KMS-11 (cell line): ENCODE data around the gene DGKB.

Experiments
- H2AFZ ChIP-seq: fragments of 200-600 bp; sonication (generic); 2 replicates; pipeline ENCODE4 v1.6.1; 2016; ENCODE audit warnings: antibody characterized with exemption, mixed run types, low read depth
- H3K27ac ChIP-seq: fragments of 200-600 bp; sonication (generic); 2 replicates; pipeline ENCODE4 v1.6.1; 2016; ENCODE audit warnings: mild to moderate bottlenecking, mixed run types
- H3K27me3 ChIP-seq: fragments of 200-600 bp; sonication (generic); 2 replicates; pipeline ENCODE4 v1.6.1; 2017; ENCODE audit warnings: mild to moderate bottlenecking, low read depth, mixed run types, moderate library complexity; ENCODE audit not compliant: insufficient read depth
- H3K36me3 ChIP-seq: fragments of 200-600 bp; sonication (generic); 2 replicates; pipeline ENCODE4 v1.6.1; 2017; ENCODE audit warnings: mild to moderate bottlenecking, mixed run types; ENCODE audit not compliant: insufficient read depth
- H3K4me1 ChIP-seq: fragments of 200-600 bp; sonication (generic); 2 replicates; pipeline ENCODE4 v1.6.1; 2016; ENCODE audit warnings: mild to moderate bottlenecking, low read depth, mixed run types; ENCODE audit not compliant: poor library complexity, severe bottlenecking
- H3K4me2 ChIP-seq: fragments of 200-600 bp; sonication (generic); 2 replicates; pipeline ENCODE4 v1.7.0; 2016; ENCODE audit warnings: mild to moderate bottlenecking, mixed run types
- H3K4me3 ChIP-seq: fragments of 200-600 bp; sonication (generic); IDR thresholded peaks from 2 replicates; pipeline ENCODE4 v1.6.1; 2017; ENCODE audit warnings: low read depth, low read length, mixed read lengths; ENCODE audit not compliant: insufficient read depth
- H3K79me2 ChIP-seq: fragments of 200-600 bp; sonication (generic); 2 replicates; pipeline ENCODE4 v1.6.1; 2016; ENCODE audit warnings: low read depth, mixed run types; ENCODE audit not compliant: insufficient read depth
- H3K9ac ChIP-seq: fragments of 200-600 bp; sonication (generic); 2 replicates; pipeline ENCODE4 v1.6.1; 2016; ENCODE audit warnings: mild to moderate bottlenecking, mixed run types
- H4K20me1 ChIP-seq: fragments of 200-600 bp; sonication (generic); 2 replicates; pipeline ENCODE4 v1.6.1; 2016; ENCODE audit warnings: mild to moderate bottlenecking, mixed run types; ENCODE audit not compliant: insufficient read depth
- TF ChIP-seq, protein P1 (sequence below): fragments of 200-600 bp; sonication (generic); conservative IDR thresholded peaks from 2 replicates; pipeline ENCODE4 v1.6.1; 2017; ENCODE audit warnings: low read depth, mild to moderate bottlenecking, antibody characterized with exemption, low read length, moderate library complexity, mixed read lengths

DGKB gene

DNA sequence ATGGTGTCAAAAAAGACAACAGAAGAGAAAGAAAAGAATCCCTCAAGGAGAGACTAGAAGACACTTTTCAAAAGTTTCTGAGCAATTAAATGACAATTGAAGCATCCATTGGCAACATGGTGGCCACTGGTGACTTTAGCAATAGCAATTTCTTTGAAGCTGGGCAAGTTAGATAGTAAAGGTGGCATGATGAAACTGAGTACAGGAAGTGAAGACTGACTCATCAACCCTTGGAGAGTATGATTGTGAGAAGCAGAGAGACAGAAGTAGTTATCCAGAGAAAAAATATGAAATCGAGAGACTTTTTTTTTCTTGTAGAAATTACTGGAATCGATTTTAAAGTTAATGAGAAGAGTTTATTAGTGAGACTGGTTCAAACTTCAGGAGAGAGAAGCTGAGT is 52.5 kb downstream of the DGKB start:
- H3K4me1 ChIP-seq, result no peaks in the 10 kb centered on the region
- no peak overlapping the region for H3K27ac ChIP-seq
- H3K27me3 ChIP-seq, result no peaks in the 10 kb centered on the region
- H3K9ac ChIP-seq, result no peak overlapping the region
- H3K4me2 ChIP-seq, result no peak overlapping the region
- no peaks in the 10 kb centered on the region for H4K20me1 ChIP-seq
- no peak overlapping the region for H2AFZ ChIP-seq
- H3K4me3 ChIP-seq, result no peak overlapping the region
- H3K79me2 ChIP-seq, result no peaks in the 10 kb centered on the region
- TF ChIP-seq, protein P1, sequence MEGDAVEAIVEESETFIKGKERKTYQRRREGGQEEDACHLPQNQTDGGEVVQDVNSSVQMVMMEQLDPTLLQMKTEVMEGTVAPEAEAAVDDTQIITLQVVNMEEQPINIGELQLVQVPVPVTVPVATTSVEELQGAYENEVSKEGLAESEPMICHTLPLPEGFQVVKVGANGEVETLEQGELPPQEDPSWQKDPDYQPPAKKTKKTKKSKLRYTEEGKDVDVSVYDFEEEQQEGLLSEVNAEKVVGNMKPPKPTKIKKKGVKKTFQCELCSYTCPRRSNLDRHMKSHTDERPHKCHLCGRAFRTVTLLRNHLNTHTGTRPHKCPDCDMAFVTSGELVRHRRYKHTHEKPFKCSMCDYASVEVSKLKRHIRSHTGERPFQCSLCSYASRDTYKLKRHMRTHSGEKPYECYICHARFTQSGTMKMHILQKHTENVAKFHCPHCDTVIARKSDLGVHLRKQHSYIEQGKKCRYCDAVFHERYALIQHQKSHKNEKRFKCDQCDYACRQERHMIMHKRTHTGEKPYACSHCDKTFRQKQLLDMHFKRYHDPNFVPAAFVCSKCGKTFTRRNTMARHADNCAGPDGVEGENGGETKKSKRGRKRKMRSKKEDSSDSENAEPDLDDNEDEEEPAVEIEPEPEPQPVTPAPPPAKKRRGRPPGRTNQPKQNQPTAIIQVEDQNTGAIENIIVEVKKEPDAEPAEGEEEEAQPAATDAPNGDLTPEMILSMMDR, result no peak
- no peaks in the 10 kb centered on the region; the same call in 1 of the 2 replicates for H3K36me3 ChIP-seq

DNA sequence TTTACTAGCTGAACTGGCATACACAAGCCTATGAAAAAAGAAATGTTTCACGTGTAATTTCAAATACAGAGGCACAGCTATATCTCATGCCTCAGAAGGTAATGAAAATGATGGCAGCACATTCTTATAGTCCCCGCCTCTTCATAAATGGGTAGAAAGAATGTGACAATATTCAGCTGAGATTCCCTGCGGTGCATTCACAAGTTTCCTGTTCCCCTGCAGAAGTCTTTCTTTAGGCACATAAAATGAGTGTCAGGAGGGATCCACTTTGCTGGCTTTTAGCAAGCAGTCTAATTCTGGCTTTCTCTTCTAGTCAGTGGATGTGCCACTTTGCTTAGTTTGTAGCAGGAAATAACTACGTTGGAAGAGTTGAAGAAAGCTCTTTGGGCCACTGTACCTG is 56.1 kb downstream of the DGKB start:
- Histone ChIP-seq H3K79me2 (no peaks in the 10 kb centered on the region), H3K27ac (no peak overlapping the region), H3K36me3 (no peaks in the 10 kb centered on the region), H2AFZ (no peak overlapping the region), H3K9ac (no peak overlapping the region), H3K27me3 (no peaks in the 10 kb centered on the region), H3K4me2 (no peak overlapping the region), H3K4me1 (no peaks in the 10 kb centered on the region), H4K20me1 (no peaks in the 10 kb centered on the region), H3K4me3 (no peak overlapping the region)
- TF ChIP-seq, protein P1, result no peak

DNA sequence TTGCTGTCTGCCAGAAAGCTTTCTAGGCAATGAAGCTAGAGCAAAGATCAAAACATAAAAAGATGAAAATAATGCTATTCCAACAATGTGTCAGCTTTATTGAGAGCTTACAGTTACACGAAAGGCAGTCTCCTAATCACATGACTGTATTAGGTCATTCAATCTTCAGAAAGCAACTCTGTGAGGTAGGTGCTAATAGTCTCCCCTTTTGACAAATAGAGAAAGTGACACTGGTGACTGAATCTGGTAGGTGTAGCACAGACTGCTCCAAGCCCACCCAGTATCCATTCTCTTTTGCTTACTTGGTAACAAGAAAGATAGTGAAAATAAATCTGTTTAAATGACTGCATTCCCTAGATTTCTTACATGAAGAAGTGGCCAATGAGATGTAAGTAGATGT is 58.8 kb downstream of the DGKB start:
- Histone ChIP-seq H3K79me2 (no peaks in the 10 kb centered on the region), H4K20me1 (no peaks in the 10 kb centered on the region), H3K4me1 (no peaks in the 10 kb centered on the region), H3K27me3 (no peaks in the 10 kb centered on the region), H3K27ac (no peak overlapping the region), H2AFZ (no peak overlapping the region), H3K4me2 (no peak overlapping the region), H3K9ac (no peak overlapping the region), H3K4me3 (no peak overlapping the region), H3K36me3 (no peaks in the 10 kb centered on the region)
- TF ChIP-seq, protein P1, result no peak

DNA sequence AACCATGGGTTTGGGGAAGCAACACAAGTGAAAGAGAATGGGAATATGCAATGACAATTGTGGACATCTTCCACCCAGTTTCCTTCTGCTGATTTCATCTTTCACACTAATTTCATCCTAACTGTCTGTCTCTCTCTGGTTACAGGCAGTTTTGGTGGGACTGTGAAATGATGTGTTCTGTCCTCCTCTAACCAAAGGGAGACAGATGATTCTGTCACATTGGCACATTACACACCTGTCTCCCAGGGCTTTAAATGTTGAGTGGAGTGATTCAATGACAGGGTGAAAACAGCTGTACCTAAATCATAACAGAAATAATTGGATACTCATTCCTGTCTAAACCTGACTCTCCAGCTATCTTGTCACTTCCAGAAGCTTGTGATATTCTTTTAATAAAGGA is 60.0 kb downstream of the DGKB start:
- Histone ChIP-seq H3K4me2 (no peak overlapping the region), H3K27me3 (no peaks in the 10 kb centered on the region), H3K27ac (no peak overlapping the region), H3K36me3 (no peaks in the 10 kb centered on the region), H3K4me1 (no peaks in the 10 kb centered on the region), H4K20me1 (no peaks in the 10 kb centered on the region), H3K79me2 (no peaks in the 10 kb centered on the region), H3K9ac (no peak overlapping the region), H2AFZ (no peak overlapping the region), H3K4me3 (no peak overlapping the region)
- TF ChIP-seq, protein P1, result no peak
